Spleen (tissue), 7 donors: Measurements from ENCODE around the gene PKIB.

Experiments
- POLR2A ChIP-seq, 3 donors: fragments of 450-650 bp; IDR thresholded peaks; one replicate each; pipeline ENCODE4 v1.5.1; 2017; ENCODE audit warnings: antibody characterized with exemption in 3 of 3, mild to moderate bottlenecking in 1 of 3
- TF ChIP-seq, protein P1 (sequence below), 11 experiments: fragments of 200-600 bp in 7 of 11; fragments of 450-650 bp in 4 of 11; sonication (generic) in 4 of 11; IDR thresholded peaks in 8 of 11; conservative IDR thresholded peaks in 3 of 11; 1 replicate in 7 of 11; 2 replicates in 4 of 11; pipeline versions ENCODE4 v1.4.0 to v1.8.0; 2016 to 2021; ENCODE audit warnings: antibody characterized with exemption in 11 of 11, inconsistent platforms in 4 of 11, mild to moderate bottlenecking in 1 of 11
- donor health status: DM: no; HTN: no; CAD: no; lungs with moderate emphysema.
- donor health status: DM: no; HTN: no; CAD: no.
- donor health status: DM: no; HTN: no; CAD: no.

DNA sequence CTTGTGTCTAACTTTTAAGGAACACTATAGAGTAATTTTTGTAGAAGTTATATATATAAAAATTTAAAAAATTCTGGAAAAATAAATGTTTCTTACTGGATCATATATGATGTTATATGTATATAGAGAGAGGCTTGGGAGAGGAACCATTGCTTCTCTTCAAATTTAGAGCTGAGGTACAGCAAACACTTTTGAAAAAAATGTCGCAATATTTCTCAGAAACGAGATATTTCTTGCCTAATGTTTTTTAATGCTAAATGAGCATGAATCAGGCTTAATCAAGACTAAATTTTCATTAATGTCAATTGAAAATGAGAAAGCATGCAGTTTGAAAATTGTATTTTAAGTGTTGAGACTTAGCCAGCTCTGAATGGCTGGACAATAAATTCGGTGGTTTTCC is 2.6 kb downstream of the PKIB start:
- TF ChIP-seq, protein P1, sequence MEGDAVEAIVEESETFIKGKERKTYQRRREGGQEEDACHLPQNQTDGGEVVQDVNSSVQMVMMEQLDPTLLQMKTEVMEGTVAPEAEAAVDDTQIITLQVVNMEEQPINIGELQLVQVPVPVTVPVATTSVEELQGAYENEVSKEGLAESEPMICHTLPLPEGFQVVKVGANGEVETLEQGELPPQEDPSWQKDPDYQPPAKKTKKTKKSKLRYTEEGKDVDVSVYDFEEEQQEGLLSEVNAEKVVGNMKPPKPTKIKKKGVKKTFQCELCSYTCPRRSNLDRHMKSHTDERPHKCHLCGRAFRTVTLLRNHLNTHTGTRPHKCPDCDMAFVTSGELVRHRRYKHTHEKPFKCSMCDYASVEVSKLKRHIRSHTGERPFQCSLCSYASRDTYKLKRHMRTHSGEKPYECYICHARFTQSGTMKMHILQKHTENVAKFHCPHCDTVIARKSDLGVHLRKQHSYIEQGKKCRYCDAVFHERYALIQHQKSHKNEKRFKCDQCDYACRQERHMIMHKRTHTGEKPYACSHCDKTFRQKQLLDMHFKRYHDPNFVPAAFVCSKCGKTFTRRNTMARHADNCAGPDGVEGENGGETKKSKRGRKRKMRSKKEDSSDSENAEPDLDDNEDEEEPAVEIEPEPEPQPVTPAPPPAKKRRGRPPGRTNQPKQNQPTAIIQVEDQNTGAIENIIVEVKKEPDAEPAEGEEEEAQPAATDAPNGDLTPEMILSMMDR (IDR thresholded peaks at IDR 0.05 in 8 of 11, conservative IDR thresholded peaks at IDR 0.05 in 3 of 11): no peak
- TF ChIP-seq POLR2A (IDR thresholded peaks at IDR 0.05): no peak
